ENCODE measurements around the gene SPECC1L. TPM values are rescaled to one million over a fixed set of nuclear protein-coding genes. Genes with fewer than 3 reads are reported as not detected.
A peak's percentile ranks its signal among the peaks of the same experiment; 100 is the strongest.

SPECC1L gene
- total RNA-seq, 1 donor from 2014 or later = 25.0 TPM

DNA sequence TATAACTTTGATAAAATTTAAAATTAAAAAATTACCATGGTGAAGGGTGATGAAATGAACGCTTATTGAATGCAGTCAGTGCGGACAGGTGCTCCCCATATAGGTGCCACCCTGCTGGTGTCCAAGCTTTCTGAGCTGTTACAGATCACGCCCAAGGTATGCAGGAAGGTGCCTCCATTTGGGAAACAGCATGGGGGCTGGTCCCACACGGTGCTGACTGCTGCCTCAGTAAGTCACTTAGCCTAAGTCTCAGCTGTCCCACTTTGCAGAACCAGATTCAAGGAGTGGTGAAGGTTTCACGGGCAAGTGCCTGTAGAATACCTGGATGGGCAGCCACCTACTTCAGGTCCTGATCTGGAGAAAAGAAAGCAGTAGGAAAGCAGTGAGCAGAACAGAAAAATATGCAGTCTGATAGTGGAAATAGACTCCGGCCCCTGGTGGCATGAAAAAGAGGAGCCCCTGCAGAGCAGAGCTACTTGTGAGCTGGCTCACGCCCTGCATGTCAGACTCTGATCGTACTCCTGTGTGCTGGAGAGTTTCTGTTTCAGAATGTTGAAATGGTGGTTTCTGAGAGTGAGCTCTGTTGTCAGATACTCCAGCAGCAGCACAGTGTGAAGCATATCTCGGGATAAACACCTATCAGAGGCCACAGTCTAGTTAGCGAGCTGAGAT, 189.9 kb downstream of the SPECC1L start:
- H3K27me3 ChIP-seq (ENCODE audit: control insufficient read depth, insufficient read depth, low read length) = no peaks in the 10 kb centered on the region
- no peak for FAIRE-seq
- no peak overlapping the region for H3K4me3 ChIP-seq (ENCODE audit: low read depth, low read length)
- DNase-seq (ENCODE audit: low read depth) = no peak
- TF ChIP-seq, protein P1, sequence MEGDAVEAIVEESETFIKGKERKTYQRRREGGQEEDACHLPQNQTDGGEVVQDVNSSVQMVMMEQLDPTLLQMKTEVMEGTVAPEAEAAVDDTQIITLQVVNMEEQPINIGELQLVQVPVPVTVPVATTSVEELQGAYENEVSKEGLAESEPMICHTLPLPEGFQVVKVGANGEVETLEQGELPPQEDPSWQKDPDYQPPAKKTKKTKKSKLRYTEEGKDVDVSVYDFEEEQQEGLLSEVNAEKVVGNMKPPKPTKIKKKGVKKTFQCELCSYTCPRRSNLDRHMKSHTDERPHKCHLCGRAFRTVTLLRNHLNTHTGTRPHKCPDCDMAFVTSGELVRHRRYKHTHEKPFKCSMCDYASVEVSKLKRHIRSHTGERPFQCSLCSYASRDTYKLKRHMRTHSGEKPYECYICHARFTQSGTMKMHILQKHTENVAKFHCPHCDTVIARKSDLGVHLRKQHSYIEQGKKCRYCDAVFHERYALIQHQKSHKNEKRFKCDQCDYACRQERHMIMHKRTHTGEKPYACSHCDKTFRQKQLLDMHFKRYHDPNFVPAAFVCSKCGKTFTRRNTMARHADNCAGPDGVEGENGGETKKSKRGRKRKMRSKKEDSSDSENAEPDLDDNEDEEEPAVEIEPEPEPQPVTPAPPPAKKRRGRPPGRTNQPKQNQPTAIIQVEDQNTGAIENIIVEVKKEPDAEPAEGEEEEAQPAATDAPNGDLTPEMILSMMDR (IDR thresholded peaks at IDR 0.05; ENCODE audit: insufficient read depth, low read length, severe bottlenecking) = no peak
- H3K36me3 ChIP-seq (ENCODE audit: control insufficient read depth, insufficient read depth, low read length) = no peaks in the 10 kb centered on the region

- FAIRE-seq (no peak), DNase-seq (ENCODE audit: low read depth) (no peak)
- TF ChIP-seq, protein P1 (IDR thresholded peaks at IDR 0.05; ENCODE audit: insufficient read depth, low read length, severe bottlenecking) = no peak
- no peak overlapping the region for H3K4me3 ChIP-seq (ENCODE audit: low read depth, low read length)
- H3K36me3 ChIP-seq (ENCODE audit: control insufficient read depth, insufficient read depth, low read length) = no peaks in the 10 kb centered on the region
- no peaks in the 10 kb centered on the region for H3K27me3 ChIP-seq (ENCODE audit: control insufficient read depth, insufficient read depth, low read length)
These were observed 192.6 kb downstream of the SPECC1L start for GRCh38 chr22:24463071-24463760.

- DNase-seq (ENCODE audit: low read depth) = peak; percentile 80
- TF ChIP-seq, protein P1 (IDR thresholded peaks at IDR 0.05; ENCODE audit: insufficient read depth, low read length, severe bottlenecking) = no peak
- Histone ChIP-seq H3K4me3 (ENCODE audit: low read depth, low read length) (no peak overlapping the region), H3K27me3 (ENCODE audit: control insufficient read depth, insufficient read depth, low read length) (no peaks in the 10 kb centered on the region), H3K36me3 (ENCODE audit: control insufficient read depth, insufficient read depth, low read length) (no peaks in the 10 kb centered on the region)
- FAIRE-seq = no peak
These were observed 194.9 kb downstream of the SPECC1L start for GRCh38 chr22:24465566-24465965.

DNA sequence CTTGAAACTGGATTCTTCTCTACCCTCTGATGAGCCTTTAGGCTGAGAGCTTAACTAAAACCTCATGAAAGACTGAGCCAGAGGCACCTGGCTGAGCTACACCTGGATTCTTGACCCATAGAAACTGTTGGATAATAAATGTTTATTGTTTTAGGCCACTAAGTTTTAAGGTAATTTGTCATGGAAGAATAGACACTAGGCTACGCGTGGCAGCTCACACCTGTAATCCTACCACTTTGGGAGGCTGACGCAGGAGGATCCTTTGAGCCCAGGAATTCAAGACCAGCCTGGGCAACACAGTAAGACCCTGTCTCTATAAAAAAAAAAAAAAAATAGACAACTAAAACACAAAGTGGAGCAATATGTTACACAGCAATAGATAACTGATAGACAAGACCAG, 195.3 kb downstream of the SPECC1L start:
- H3K4me3 ChIP-seq (ENCODE audit: low read depth, low read length) = no peak overlapping the region
- TF ChIP-seq, protein P1 (IDR thresholded peaks at IDR 0.05; ENCODE audit: insufficient read depth, low read length, severe bottlenecking) = no peak
- DNase-seq (ENCODE audit: low read depth) = no peak
- no peaks in the 10 kb centered on the region for H3K27me3 ChIP-seq (ENCODE audit: control insufficient read depth, insufficient read depth, low read length)
- H3K36me3 ChIP-seq (ENCODE audit: control insufficient read depth, insufficient read depth, low read length) = no peaks in the 10 kb centered on the region
- no peak for FAIRE-seq

DNA sequence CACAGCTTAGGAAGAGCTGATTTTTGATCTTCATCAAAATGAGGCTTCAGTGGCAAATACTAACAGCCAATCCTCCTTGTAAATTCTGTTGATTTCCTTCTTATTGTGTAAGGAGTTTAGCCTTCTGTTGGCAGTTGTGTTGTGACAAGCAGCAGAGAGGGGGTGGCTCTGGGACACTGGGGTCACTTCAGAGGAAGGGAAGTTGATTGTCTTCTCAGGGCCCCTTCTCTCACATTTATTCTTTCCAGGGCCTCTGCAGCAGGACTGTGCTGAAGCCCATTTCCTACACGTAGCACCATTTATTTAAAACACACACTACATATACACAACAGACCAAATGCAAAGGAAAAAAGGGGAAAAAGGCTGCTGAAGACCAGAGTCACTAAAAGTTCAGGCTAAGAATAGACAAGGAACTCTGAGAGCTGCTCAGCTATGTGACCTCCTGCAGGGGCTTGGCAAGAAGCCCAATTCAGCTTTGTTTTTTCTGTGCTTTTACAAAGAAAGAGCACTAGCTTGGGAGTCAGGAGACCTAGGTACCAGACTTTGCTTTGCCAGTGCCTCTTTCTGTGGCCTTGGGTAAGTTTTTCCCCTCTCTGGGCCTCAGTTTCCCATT, 196.2 kb downstream of the SPECC1L start:
- Histone ChIP-seq H3K4me3 (ENCODE audit: low read depth, low read length) (no peak overlapping the region), H3K36me3 (ENCODE audit: control insufficient read depth, insufficient read depth, low read length) (no peaks in the 10 kb centered on the region), H3K27me3 (ENCODE audit: control insufficient read depth, insufficient read depth, low read length) (no peaks in the 10 kb centered on the region)
- TF ChIP-seq, protein P1 (IDR thresholded peaks at IDR 0.05; ENCODE audit: insufficient read depth, low read length, severe bottlenecking) = no peak
- DNase-seq (ENCODE audit: low read depth) (no peak), FAIRE-seq (no peak)

Data from bronchial epithelial cell (primary cell).